ENCODE results near the gene BOC. TPM values are rescaled to one million over a fixed set of nuclear protein-coding genes. Genes with fewer than 3 reads are reported as not detected.

BOC gene
- total RNA-seq, 1 donor from 2014 or later, result 4.2 TPM

GRCh38 chr3:113173102-113173501 lies 38.3 kb upstream of the BOC start:
- H3K4me3 Mint-ChIP-seq (ENCODE audit: low read depth), result no peak overlapping the region
- peaks cover 4% of the 10 kb centered on the region for H3K4me1 Mint-ChIP-seq (ENCODE audit: low read depth)
- no peaks in the 10 kb centered on the region for H3K36me3 Mint-ChIP-seq (ENCODE audit: low read depth)
- peaks cover 2% of the 10 kb centered on the region for H3K27me3 Mint-ChIP-seq (ENCODE audit: low read depth)
- intact Hi-C loops (cut with micrococcal nuclease), result no loop called here
- H3K27ac Mint-ChIP-seq, result no peak overlapping the region
- H3K9me3 Mint-ChIP-seq, result no peaks in the 10 kb centered on the region
- no peak for DNase-seq (ENCODE audit: low spot score)

- Mint-ChIP-seq H3K4me1 (ENCODE audit: low read depth) (peaks cover 4% of the 10 kb centered on the region), H3K27me3 (ENCODE audit: low read depth) (peaks cover 2% of the 10 kb centered on the region), H3K36me3 (ENCODE audit: low read depth) (no peaks in the 10 kb centered on the region), H3K9me3 (no peaks in the 10 kb centered on the region), H3K27ac (no peak overlapping the region), H3K4me3 (ENCODE audit: low read depth) (no peak overlapping the region)
- intact Hi-C loops (cut with micrococcal nuclease), result no loop called here
- no peak for DNase-seq (ENCODE audit: low spot score)
These were observed 37.1 kb upstream of the BOC start for GRCh38 chr3:113174304-113174703.

GRCh38 chr3:113174801-113175485 lies 36.4 kb upstream of the BOC start:
- no peak overlapping the region for H3K4me3 Mint-ChIP-seq (ENCODE audit: low read depth)
- peaks cover 2% of the 10 kb centered on the region for H3K27me3 Mint-ChIP-seq (ENCODE audit: low read depth)
- no peaks in the 10 kb centered on the region for H3K36me3 Mint-ChIP-seq (ENCODE audit: low read depth)
- no peak for DNase-seq (ENCODE audit: low spot score)
- intact Hi-C loops (cut with micrococcal nuclease), result no loop called here
- H3K9me3 Mint-ChIP-seq, result no peaks in the 10 kb centered on the region
- H3K4me1 Mint-ChIP-seq (ENCODE audit: low read depth), result no peaks in the 10 kb centered on the region
- no peak overlapping the region for H3K27ac Mint-ChIP-seq

GRCh38 chr3:113177526-113177925 lies 33.8 kb upstream of the BOC start:
- H3K27ac Mint-ChIP-seq, result no peak overlapping the region
- no peaks in the 10 kb centered on the region for H3K4me1 Mint-ChIP-seq (ENCODE audit: low read depth)
- no peak for DNase-seq (ENCODE audit: low spot score)
- intact Hi-C loops (cut with micrococcal nuclease), result no loop called here
- H3K9me3 Mint-ChIP-seq, result no peaks in the 10 kb centered on the region
- H3K27me3 Mint-ChIP-seq (ENCODE audit: low read depth), result peaks cover 2% of the 10 kb centered on the region
- no peak overlapping the region for H3K4me3 Mint-ChIP-seq (ENCODE audit: low read depth)
- no peaks in the 10 kb centered on the region for H3K36me3 Mint-ChIP-seq (ENCODE audit: low read depth)

- Mint-ChIP-seq H3K4me3 (ENCODE audit: low read depth) (no peak overlapping the region), H3K4me1 (ENCODE audit: low read depth) (no peaks in the 10 kb centered on the region), H3K27ac (no peak overlapping the region), H3K9me3 (no peaks in the 10 kb centered on the region), H3K27me3 (ENCODE audit: low read depth) (peaks cover 3% of the 10 kb centered on the region), H3K36me3 (ENCODE audit: low read depth) (no peaks in the 10 kb centered on the region)
- intact Hi-C loops (cut with micrococcal nuclease), result no loop called here
- no peak for DNase-seq (ENCODE audit: low spot score)
These were observed 32.0 kb upstream of the BOC start for GRCh38 chr3:113179235-113179824.

- Mint-ChIP-seq H3K4me3 (ENCODE audit: low read depth) (no peak overlapping the region), H3K36me3 (ENCODE audit: low read depth) (no peaks in the 10 kb centered on the region), H3K27me3 (ENCODE audit: low read depth) (peaks cover 1% of the 10 kb centered on the region), H3K27ac (no peak overlapping the region), H3K9me3 (peaks cover 9% of the 10 kb centered on the region), H3K4me1 (ENCODE audit: low read depth) (no peaks in the 10 kb centered on the region)
- no peak for DNase-seq (ENCODE audit: low spot score)
- intact Hi-C loops (cut with micrococcal nuclease), result no loop called here
These were observed 27.4 kb upstream of the BOC start for GRCh38 chr3:113183748-113184661.

- no peak overlapping the region for H3K4me3 Mint-ChIP-seq (ENCODE audit: low read depth)
- peaks cover 9% of the 10 kb centered on the region for H3K9me3 Mint-ChIP-seq
- H3K36me3 Mint-ChIP-seq (ENCODE audit: low read depth), result no peaks in the 10 kb centered on the region
- no peak overlapping the region for H3K27ac Mint-ChIP-seq
- no peaks in the 10 kb centered on the region for H3K4me1 Mint-ChIP-seq (ENCODE audit: low read depth)
- DNase-seq (ENCODE audit: low spot score), result no peak
- peaks cover 1% of the 10 kb centered on the region for H3K27me3 Mint-ChIP-seq (ENCODE audit: low read depth)
- intact Hi-C loops (cut with micrococcal nuclease), result no loop called here
These were observed 26.0 kb upstream of the BOC start for GRCh38 chr3:113185194-113185835.

GRCh38 chr3:113186566-113186965 lies 24.8 kb upstream of the BOC start:
- no peak for DNase-seq (ENCODE audit: low spot score)
- Mint-ChIP-seq H3K27ac (no peak overlapping the region), H3K36me3 (ENCODE audit: low read depth) (no peaks in the 10 kb centered on the region), H3K27me3 (ENCODE audit: low read depth) (peaks cover 4% of the 10 kb centered on the region), H3K4me3 (ENCODE audit: low read depth) (no peak overlapping the region), H3K9me3 (peaks cover 9% of the 10 kb centered on the region), H3K4me1 (ENCODE audit: low read depth) (no peaks in the 10 kb centered on the region)
- intact Hi-C loops (cut with micrococcal nuclease), result no loop called here

GRCh38 chr3:113193288-113193687 lies 18.1 kb upstream of the BOC start:
- no peaks in the 10 kb centered on the region for H3K4me1 Mint-ChIP-seq (ENCODE audit: low read depth)
- peaks cover 3% of the 10 kb centered on the region for H3K27me3 Mint-ChIP-seq (ENCODE audit: low read depth)
- no peak overlapping the region for H3K27ac Mint-ChIP-seq
- H3K36me3 Mint-ChIP-seq (ENCODE audit: low read depth), result no peaks in the 10 kb centered on the region
- intact Hi-C loops (cut with micrococcal nuclease), result no loop called here
- DNase-seq (ENCODE audit: low spot score), result no peak
- no peak overlapping the region for H3K4me3 Mint-ChIP-seq (ENCODE audit: low read depth)
- peaks cover 4% of the 10 kb centered on the region for H3K9me3 Mint-ChIP-seq

- no peaks in the 10 kb centered on the region for H3K9me3 Mint-ChIP-seq
- intact Hi-C loops (cut with micrococcal nuclease), result no loop called here
- H3K27ac Mint-ChIP-seq, result no peak overlapping the region
- H3K4me3 Mint-ChIP-seq (ENCODE audit: low read depth), result no peak overlapping the region
- no peaks in the 10 kb centered on the region for H3K36me3 Mint-ChIP-seq (ENCODE audit: low read depth)
- no peaks in the 10 kb centered on the region for H3K4me1 Mint-ChIP-seq (ENCODE audit: low read depth)
- no peak for DNase-seq (ENCODE audit: low spot score)
- H3K27me3 Mint-ChIP-seq (ENCODE audit: low read depth), result peaks cover 3% of the 10 kb centered on the region
These were observed 17.6 kb upstream of the BOC start for GRCh38 chr3:113193719-113194118.

- Mint-ChIP-seq H3K27ac (no peak overlapping the region), H3K36me3 (ENCODE audit: low read depth) (no peaks in the 10 kb centered on the region), H3K9me3 (no peaks in the 10 kb centered on the region), H3K4me3 (ENCODE audit: low read depth) (no peak overlapping the region), H3K4me1 (ENCODE audit: low read depth) (no peaks in the 10 kb centered on the region), H3K27me3 (ENCODE audit: low read depth) (peaks cover 7% of the 10 kb centered on the region)
- intact Hi-C loops (cut with micrococcal nuclease), result no loop called here
- no peak for DNase-seq (ENCODE audit: low spot score)
These were observed 16.4 kb upstream of the BOC start for GRCh38 chr3:113194823-113195401.

GRCh38 chr3:113200351-113200750 lies 11.0 kb upstream of the BOC start:
- intact Hi-C loops (cut with micrococcal nuclease), result no loop called here
- H3K27me3 Mint-ChIP-seq (ENCODE audit: low read depth), result peaks cover 8% of the 10 kb centered on the region
- H3K4me3 Mint-ChIP-seq (ENCODE audit: low read depth), result no peak overlapping the region

More at GRCh38 chr3:113200351-113200750, 11.0 kb upstream of the BOC start:
- Mint-ChIP-seq H3K36me3 (ENCODE audit: low read depth) (no peaks in the 10 kb centered on the region), H3K27ac (no peak overlapping the region), H3K4me1 (ENCODE audit: low read depth) (peaks cover 3% of the 10 kb centered on the region), H3K9me3 (no peaks in the 10 kb centered on the region)
- no peak for DNase-seq (ENCODE audit: low spot score)

Data from activated T-helper 2 cell treated with anti-CD3 and anti-CD28 coated beads, Interferon-gamma antibody, Interleukin-2, Interleukin-4, amounts not matched to agents 10 μg/mL and 5 μg/mL and 100 μg/mL, durations not matched to agents 14 hours and 24 hours and 36 hours (primary cell).